Astrocyte of the spinal cord (primary cell): ENCODE results near the gene ACOX3.

Experiments
- DNase-seq: peaks from one replicate; pipeline ENCODE4 v3.0.0; 2011; ENCODE audit warnings: low read depth, low spot score
- H3K4me3 ChIP-seq: 2 replicates; pipeline ENCODE4 v1.5.1; 2011; ENCODE audit warnings: low read depth, mild to moderate bottlenecking, low read length, moderate library complexity
- CTCF ChIP-seq: IDR thresholded peaks from 2 replicates; pipeline ENCODE4 v1.5.1; 2012; ENCODE audit warnings: low read depth, mild to moderate bottlenecking, low read length, inconsistent platforms
- in situ Hi-C: cut with HindIII; loops from 2 replicates; pipeline ENCODE4 v1.10.0; 2017; ENCODE audit warnings: low sequenced_read_pairs

Gene ACOX3

GRCh38 chr4:8372506-8372905 is 68.0 kb downstream of the ACOX3 start:
- TF ChIP-seq CTCF, result no peak
- DNase-seq, result no peak
- in situ Hi-C loops, result no loop called here
- no peak overlapping the region for H3K4me3 ChIP-seq

GRCh38 chr4:8371596-8371995 is 68.9 kb downstream of the ACOX3 start:
- DNase-seq, result no peak
- in situ Hi-C loops, result no loop called here
- H3K4me3 ChIP-seq, result no peak overlapping the region
- TF ChIP-seq CTCF, result no peak

- no peak for TF ChIP-seq CTCF
- DNase-seq, result no peak
- no peak overlapping the region for H3K4me3 ChIP-seq
- in situ Hi-C loops, result no loop called here
Observed at GRCh38 chr4:8370835-8371595, 69.5 kb downstream of the ACOX3 start.

GRCh38 chr4:8370106-8370787 is 70.3 kb downstream of the ACOX3 start:
- no peak overlapping the region for H3K4me3 ChIP-seq
- in situ Hi-C loops, result no loop called here
- no peak for DNase-seq
- no peak for TF ChIP-seq CTCF

- H3K4me3 ChIP-seq, result no peak overlapping the region
- no peak for TF ChIP-seq CTCF
- in situ Hi-C loops, result no loop called here
- no peak for DNase-seq
Observed at GRCh38 chr4:8369426-8370105, 71.0 kb downstream of the ACOX3 start.

GRCh38 chr4:8368998-8369397 is 71.5 kb downstream of the ACOX3 start:
- in situ Hi-C loops, result no loop called here
- no peak for DNase-seq

More at GRCh38 chr4:8368998-8369397, 71.5 kb downstream of the ACOX3 start:
- no peak for TF ChIP-seq CTCF
- no peak overlapping the region for H3K4me3 ChIP-seq
